Adrenal gland (tissue), 12 donors: ENCODE measurements around the gene DTX3L. TPM values are rescaled to one million over a fixed set of nuclear protein-coding genes. Genes with fewer than 3 reads are reported as not detected.

Source experiments
- DNase-seq, 7 donors: peaks; one replicate each; pipeline ENCODE4 v3.0.0-alpha.2; 2019 to 2020
- H3K27ac ChIP-seq, 5 donors: fragments of 200-600 bp; sonication (generic) in 4 of 5; 1 replicate in 3 of 5; 2 replicates in 2 of 5; pipeline versions ENCODE4 v1.5.1 to v1.8.0; 2016 to 2020; ENCODE audit warnings: mild to moderate bottlenecking in 1 of 5
- H3K27me3 ChIP-seq: fragments of 200-600 bp; 2 replicates; pipeline ENCODE4 v1.8.0; 2021
- H3K36me3 ChIP-seq, 2 donors: fragments of 200-600 bp; replicated peaks in 1 of 2; 1 replicate in 1 of 2; 2 replicates in 1 of 2; pipeline versions ENCODE4 v1.5.1 to v1.8.0; 2018 to 2022
- H3K4me1 ChIP-seq, 2 donors: fragments of 200-600 bp; replicated peaks in 1 of 2; 1 replicate in 1 of 2; 2 replicates in 1 of 2; pipeline versions ENCODE4 v1.5.1 to v1.8.0; 2018 to 2021
- H3K4me3 ChIP-seq, 4 donors: fragments of 200-600 bp; sonication (generic) in 3 of 4; one replicate each; pipeline ENCODE4 v1.5.1; 2016 to 2018
- H3K9me3 ChIP-seq, 3 donors: fragments of 200-600 bp; sonication (generic) in 1 of 3; replicated peaks in 1 of 3; 1 replicate in 2 of 3; 2 replicates in 1 of 3; pipeline versions ENCODE4 v1.5.1 to v1.8.0; 2016 to 2021
- CTCF ChIP-seq, 6 experiments: fragments of 450-650 bp in 4 of 6; fragments of 200-600 bp in 2 of 6; sonication (generic) in 1 of 6; IDR thresholded peaks; 1 replicate in 5 of 6; 2 replicates in 1 of 6; pipeline versions ENCODE4 v1.5.1 to v1.8.0; 2016 to 2021; ENCODE audit warnings: antibody characterized with exemption in 6 of 6, mild to moderate bottlenecking in 2 of 6, moderate library complexity in 1 of 6
- POLR2A ChIP-seq, 2 donors: fragments of 450-650 bp; IDR thresholded peaks; one replicate each; pipeline ENCODE4 v1.6.1; 2017; ENCODE audit warnings: antibody characterized with exemption in 2 of 2, mild to moderate bottlenecking in 2 of 2, moderate library complexity in 1 of 2
- WGBS, 4 donors: extraction: QIAGEN DNeasy Blood & Tissue Kit in 2 of 4; methylation state at CpG; one replicate each; pipeline versions ENCODE4 v1.1.5 to v1.1.7; 2013 to 2017; 5-methylcytosine and 5-hydroxymethylcytosine counted together
- intact Hi-C, 2 donors: fragments of 100-400 bp; cut with DNase I; formaldehyde crosslinking; loops; one replicate each; pipeline versions ENCODE4 v1.14.1 to v1.15.0; 2022 to 2023
- polyA plus RNA-seq, 3 donors: library from polyadenylated mRNA; stranded (reverse); fragments of 200-250 nt in 2 of 3; fragments of 350-450 nt in 1 of 3; fragmentation: Illumina TruSeq in 1 of 3; extraction: RNeasy Lipid Tissue Mini Kit (QIAGEN cat#74804) in 1 of 3; gene quantifications; one replicate each; pipeline ENCODE4 v1.2.3, GENCODE V29; 2013 to 2014
- total RNA-seq, 9 donors: library from RNA; depleted of rRNA in 4 of 9; stranded (reverse); fragments of >200 nt in 4 of 9; fragments of 120-200 nt in 1 of 9; fragmentation: NEBNext Ultra II Directional in 1 of 9; extraction: Animal tissue kit (Norgen Biotek cat#: 25700) in 1 of 9; gene quantifications; one replicate each; pipeline versions ENCODE4 v1.1.0 to v1.2.4, GENCODE V29; 2013 to 2023
- donor health status: healthy with polysubstance abuse.
- donor health status: Bipolar disorder and iron deficiency.
- donor health status: DM: yes; HTN: yes; CAD: no.
- donor health status: DM: no; HTN: no; CAD: no.
- donor health status: DM: no; HTN: no; CAD: no.
- donor health status: DM: yes; HTN: yes; CAD: no.

DTX3L gene
- total and polyA plus RNA-seq, 12 donors: 6.0 to 46.6 (median 27.7) TPM

GRCh38 chr3:122553171-122553570 is 11.0 kb upstream of the DTX3L start:
- 61 to 89% (median 74%) methylated on average over 3 of the region's 3 CpGs for WGBS, 4 donors
- peaks cover 0 to 2% of the 10 kb centered on the region in 2 donors for H3K4me1 ChIP-seq
- no peak overlapping the region for H3K4me3 ChIP-seq
- no peaks in the 10 kb centered on the region for H3K9me3 ChIP-seq
- no peaks in the 10 kb centered on the region for H3K27me3 ChIP-seq
- DNase-seq: no peak
- H3K36me3 ChIP-seq: peaks cover 0 to 84% of the 10 kb centered on the region in 2 donors
- TF ChIP-seq POLR2A (IDR thresholded peaks at IDR 0.05) (no peak), CTCF (IDR thresholded peaks at IDR 0.05) (no peak)
- no peak overlapping the region for H3K27ac ChIP-seq
- intact Hi-C loops: no loop called here

GRCh38 chr3:122555275-122556071 is 8.7 kb upstream of the DTX3L start:
- TF ChIP-seq CTCF (IDR thresholded peaks at IDR 0.05) (no peak), POLR2A (IDR thresholded peaks at IDR 0.05) (no peak)
- intact Hi-C loops: no loop called here
- no peaks in the 10 kb centered on the region for H3K9me3 ChIP-seq
- H3K27me3 ChIP-seq: no peaks in the 10 kb centered on the region
- H3K36me3 ChIP-seq: peaks cover 0 to 82% of the 10 kb centered on the region in 2 donors
- no peak overlapping the region for H3K4me3 ChIP-seq
- 90 to 92% (median 92%) methylated on average over 6 of the region's 6 CpGs for WGBS, 4 donors
- no peak for DNase-seq
- H3K27ac ChIP-seq: no peak overlapping the region
- H3K4me1 ChIP-seq: peaks cover 0 to 9% of the 10 kb centered on the region in 2 donors

GRCh38 chr3:122557356-122557755 is 6.8 kb upstream of the DTX3L start:
- Histone ChIP-seq H3K27me3 (no peaks in the 10 kb centered on the region), H3K4me1 (peaks cover 0 to 10% of the 10 kb centered on the region in 2 donors), H3K36me3 (peaks cover 0 to 66% of the 10 kb centered on the region in 2 donors), H3K4me3 (no peak overlapping the region), H3K9me3 (no peaks in the 10 kb centered on the region), H3K27ac (no peak overlapping the region)
- 70 to 79% (median 74%) methylated on average over 5 of the region's 5 CpGs for WGBS, 4 donors
- TF ChIP-seq CTCF (IDR thresholded peaks at IDR 0.05) (no peak), POLR2A (IDR thresholded peaks at IDR 0.05) (no peak)
- intact Hi-C loops: no loop called here
- DNase-seq: no peak

GRCh38 chr3:122558605-122559004 is 5.5 kb upstream of the DTX3L start:
- TF ChIP-seq CTCF (IDR thresholded peaks at IDR 0.05) (no peak), POLR2A (IDR thresholded peaks at IDR 0.05) (no peak)
- H3K27ac ChIP-seq: peak overlapping the region in 1 of 5 donors; percentile 31
- H3K9me3 ChIP-seq: no peaks in the 10 kb centered on the region
- H3K36me3 ChIP-seq: peaks cover 0 to 65% of the 10 kb centered on the region in 2 donors
- no peaks in the 10 kb centered on the region for H3K27me3 ChIP-seq
- no peak overlapping the region for H3K4me3 ChIP-seq
- H3K4me1 ChIP-seq: peaks cover 0 to 22% of the 10 kb centered on the region in 2 donors
- intact Hi-C loops: no loop called here
- 75 to 79% (median 76%) methylated on average over 6 of the region's 6 CpGs for WGBS, 4 donors
- peak in 6 of 7 donors; percentile 22 to 77 (median 49) for DNase-seq
